Measurements from ENCODE around the gene RNF208.

The RNF208 gene

GRCh38 chr9:137228968-137229896 lies 7.2 kb upstream of the RNF208 start:
- Histone ChIP-seq H4K20me1 (ENCODE audit: insufficient read depth, low read length) (no peaks in the 10 kb centered on the region), H3K9me2 (ENCODE audit: low read depth, low read length) (no peaks in the 10 kb centered on the region), H3K9me3 (ENCODE audit: low read length) (no peaks in the 10 kb centered on the region), H3K4me3 (ENCODE audit: low read depth, low read length, poor library complexity, severe bottlenecking) (no peak overlapping the region), H3K79me2 (ENCODE audit: insufficient read depth, low read length) (no peaks in the 10 kb centered on the region), H3K4me2 (ENCODE audit: low read length) (no peak overlapping the region), H2AFZ (ENCODE audit: low read length) (no peak overlapping the region), H3K27ac (ENCODE audit: low read depth, low read length, poor library complexity, severe bottlenecking) (no peak overlapping the region), H3F3A (ENCODE audit: insufficient read depth, low read length) (no peaks in the 10 kb centered on the region), H3K9ac (ENCODE audit: low read length) (no peak overlapping the region), H3K36me3 (ENCODE audit: insufficient read depth, low read length) (no peaks in the 10 kb centered on the region), H3K4me1 (ENCODE audit: insufficient read depth, low read length, severe bottlenecking) (peaks cover 2% of the 10 kb centered on the region), H3K27me3 (ENCODE audit: insufficient read depth, low read length) (peaks cover 12% of the 10 kb centered on the region; the same call in 1 of the 2 replicates)
- TF ChIP-seq EZH2 (IDR thresholded peaks at IDR 0.05; ENCODE audit: borderline replicate concordance, low read length) (no peak), CTCF (IDR thresholded peaks at IDR 0.05; ENCODE audit: low read length) (no peak)

DNA sequence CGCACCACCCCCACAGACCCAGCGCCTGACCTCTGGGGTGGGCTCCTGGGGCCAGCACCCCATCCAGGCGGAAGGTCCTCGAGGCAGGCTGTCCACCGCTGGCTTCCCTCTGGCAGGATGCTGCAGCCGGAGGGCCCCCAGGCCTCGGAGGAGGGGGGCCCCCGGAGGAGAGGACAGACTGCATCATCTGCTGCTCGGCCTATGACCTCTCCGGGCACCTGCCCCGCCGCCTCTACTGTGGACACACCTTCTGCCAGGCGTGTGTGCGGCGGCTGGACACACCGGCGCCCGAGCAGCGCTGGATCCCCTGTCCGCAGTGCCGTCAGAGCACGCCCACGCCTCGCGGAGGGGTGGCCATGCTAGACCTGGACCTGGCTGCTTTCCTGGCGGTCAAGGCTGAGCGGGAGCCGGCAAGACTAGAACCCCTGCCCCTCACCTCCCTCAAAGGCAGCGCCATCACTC lies 6.5 kb upstream of the RNF208 start:
- Histone ChIP-seq H3K27ac (ENCODE audit: low read depth, low read length, poor library complexity, severe bottlenecking) (no peak overlapping the region), H4K20me1 (ENCODE audit: insufficient read depth, low read length) (no peaks in the 10 kb centered on the region), H3K4me2 (ENCODE audit: low read length) (no peak overlapping the region), H3K9me3 (ENCODE audit: low read length) (no peaks in the 10 kb centered on the region), H3K36me3 (ENCODE audit: insufficient read depth, low read length) (no peaks in the 10 kb centered on the region), H3K79me2 (ENCODE audit: insufficient read depth, low read length) (no peaks in the 10 kb centered on the region), H3K27me3 (ENCODE audit: insufficient read depth, low read length) (peaks cover 12% of the 10 kb centered on the region; the same call in 1 of the 2 replicates), H3F3A (ENCODE audit: insufficient read depth, low read length) (no peaks in the 10 kb centered on the region), H3K4me1 (ENCODE audit: insufficient read depth, low read length, severe bottlenecking) (peaks cover 7% of the 10 kb centered on the region), H2AFZ (ENCODE audit: low read length) (no peak overlapping the region), H3K9me2 (ENCODE audit: low read depth, low read length) (no peaks in the 10 kb centered on the region), H3K4me3 (ENCODE audit: low read depth, low read length, poor library complexity, severe bottlenecking) (no peak overlapping the region), H3K9ac (ENCODE audit: low read length) (no peak overlapping the region)
- no peak for TF ChIP-seq CTCF (IDR thresholded peaks at IDR 0.05; ENCODE audit: low read length)
- TF ChIP-seq EZH2 (IDR thresholded peaks at IDR 0.05; ENCODE audit: borderline replicate concordance, low read length): no peak

GRCh38 chr9:137227853-137228505 lies 5.9 kb upstream of the RNF208 start:
- Histone ChIP-seq H3F3A (ENCODE audit: insufficient read depth, low read length) (no peaks in the 10 kb centered on the region), H3K4me1 (ENCODE audit: insufficient read depth, low read length, severe bottlenecking) (peaks cover 9% of the 10 kb centered on the region), H3K27me3 (ENCODE audit: insufficient read depth, low read length) (peaks cover 10% of the 10 kb centered on the region; the same call in 1 of the 2 replicates), H3K4me2 (ENCODE audit: low read length) (no peak overlapping the region), H3K9me2 (ENCODE audit: low read depth, low read length) (no peaks in the 10 kb centered on the region), H3K9me3 (ENCODE audit: low read length) (no peaks in the 10 kb centered on the region), H3K36me3 (ENCODE audit: insufficient read depth, low read length) (no peaks in the 10 kb centered on the region), H3K4me3 (ENCODE audit: low read depth, low read length, poor library complexity, severe bottlenecking) (no peak overlapping the region), H3K27ac (ENCODE audit: low read depth, low read length, poor library complexity, severe bottlenecking) (no peak overlapping the region), H3K79me2 (ENCODE audit: insufficient read depth, low read length) (no peaks in the 10 kb centered on the region), H4K20me1 (ENCODE audit: insufficient read depth, low read length) (no peaks in the 10 kb centered on the region), H2AFZ (ENCODE audit: low read length) (no peak overlapping the region), H3K9ac (ENCODE audit: low read length) (no peak overlapping the region)
- TF ChIP-seq EZH2 (IDR thresholded peaks at IDR 0.05; ENCODE audit: borderline replicate concordance, low read length): no peak
